RWPE1 (cell line): ENCODE results near the gene MSI1.

Source experiments
- CTCF ChIA-PET: fragments of 350-600 bp; sonication (Branson Sonifier 250); formaldehyde crosslinking; extraction: SDS; loops from one replicate; lab custom pipeline; 2021; lab: Yijun Ruan, JAX
- POLR2A ChIA-PET: fragments of 400-600 bp; formaldehyde crosslinking; extraction: SDS; loops from one replicate; lab custom pipeline; 2020; ENCODE audit warnings: antibody characterized with exemption; ENCODE audit not compliant: low non-redundant PET; lab: Yijun Ruan, JAX
- DNase-seq: peaks from one replicate; pipeline ENCODE4 v3.0.0; 2012; ENCODE audit warnings: low spot score
- H3K27ac ChIP-seq: fragments of 450-650 bp; 2 replicates; pipeline ENCODE4 v1.5.1; 2017
- TF ChIP-seq, protein P1 (sequence below): fragments of 450-650 bp; conservative IDR thresholded peaks from 2 replicates; pipeline ENCODE4 v1.5.1; 2017; ENCODE audit warnings: low read depth, mild to moderate bottlenecking

The MSI1 gene

GRCh38 chr12:120366845-120367232 is 2.1 kb downstream of the MSI1 start:
- H3K27ac ChIP-seq = no peak overlapping the region
- POLR2A ChIA-PET = no interaction called here
- no peak for DNase-seq
- CTCF ChIA-PET = interaction anchor here (0.6 to 1.6 kb wide), 6 partner anchors 8 to 65 kb away, joined by 3 to 8 read pairs (median 4); partner anchors contain the start of gene SIRT4
- TF ChIP-seq, protein P1, sequence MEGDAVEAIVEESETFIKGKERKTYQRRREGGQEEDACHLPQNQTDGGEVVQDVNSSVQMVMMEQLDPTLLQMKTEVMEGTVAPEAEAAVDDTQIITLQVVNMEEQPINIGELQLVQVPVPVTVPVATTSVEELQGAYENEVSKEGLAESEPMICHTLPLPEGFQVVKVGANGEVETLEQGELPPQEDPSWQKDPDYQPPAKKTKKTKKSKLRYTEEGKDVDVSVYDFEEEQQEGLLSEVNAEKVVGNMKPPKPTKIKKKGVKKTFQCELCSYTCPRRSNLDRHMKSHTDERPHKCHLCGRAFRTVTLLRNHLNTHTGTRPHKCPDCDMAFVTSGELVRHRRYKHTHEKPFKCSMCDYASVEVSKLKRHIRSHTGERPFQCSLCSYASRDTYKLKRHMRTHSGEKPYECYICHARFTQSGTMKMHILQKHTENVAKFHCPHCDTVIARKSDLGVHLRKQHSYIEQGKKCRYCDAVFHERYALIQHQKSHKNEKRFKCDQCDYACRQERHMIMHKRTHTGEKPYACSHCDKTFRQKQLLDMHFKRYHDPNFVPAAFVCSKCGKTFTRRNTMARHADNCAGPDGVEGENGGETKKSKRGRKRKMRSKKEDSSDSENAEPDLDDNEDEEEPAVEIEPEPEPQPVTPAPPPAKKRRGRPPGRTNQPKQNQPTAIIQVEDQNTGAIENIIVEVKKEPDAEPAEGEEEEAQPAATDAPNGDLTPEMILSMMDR = no peak

GRCh38 chr12:120366341-120366705 is 2.6 kb downstream of the MSI1 start:
- CTCF ChIA-PET = interaction anchor here (0.9 to 1.5 kb wide), 2 partner anchors 15 to 65 kb away, joined by 5 to 8 read pairs; partner anchors contain the start of gene SIRT4
- no peak for DNase-seq
- POLR2A ChIA-PET = no interaction called here
- TF ChIP-seq, protein P1 = no peak
- H3K27ac ChIP-seq = no peak overlapping the region

- CTCF ChIA-PET = interaction anchor here (0.5 to 1.3 kb wide), 3 partner anchors 13 to 173 kb away, joined by 3 read pairs; no protein-coding TSS in a partner anchor
- DNase-seq = no peak
- POLR2A ChIA-PET = no interaction called here
Measured at GRCh38 chr12:120365675-120366340, 3.2 kb downstream of the MSI1 start.

DNA sequence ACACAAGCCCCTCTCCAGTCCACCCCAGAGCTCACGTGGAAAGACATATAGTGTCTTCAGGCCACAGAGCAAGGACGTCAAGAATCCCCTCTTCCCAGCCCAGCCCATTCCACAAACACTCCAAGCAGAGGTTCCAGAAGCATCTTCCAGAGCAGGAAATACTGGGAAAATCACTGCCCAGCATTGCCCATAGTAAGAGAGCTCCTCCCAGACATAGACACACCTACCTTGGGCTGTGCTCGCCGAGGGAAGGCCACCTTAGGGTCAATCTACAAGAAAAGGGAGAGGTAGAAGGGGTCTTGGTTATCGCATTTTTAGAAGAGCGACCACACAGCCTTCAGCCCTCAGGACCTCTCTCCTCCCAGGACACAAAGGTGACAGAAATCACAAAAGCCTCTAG is 4.5 kb downstream of the MSI1 start:
- DNase-seq = no peak
- no peak overlapping the region for H3K27ac ChIP-seq
- CTCF ChIA-PET = interaction anchor here (0.7 to 1.3 kb wide), 2 partner anchors 19 to 66 kb away, joined by 3 to 4 read pairs; no protein-coding TSS in a partner anchor
- POLR2A ChIA-PET = no interaction called here
- TF ChIP-seq, protein P1 = no peak

More at GRCh38 chr12:120365675-120366340, 3.2 kb downstream of the MSI1 start:
- no peak overlapping the region for H3K27ac ChIP-seq
- TF ChIP-seq, protein P1 = no peak

DNA sequence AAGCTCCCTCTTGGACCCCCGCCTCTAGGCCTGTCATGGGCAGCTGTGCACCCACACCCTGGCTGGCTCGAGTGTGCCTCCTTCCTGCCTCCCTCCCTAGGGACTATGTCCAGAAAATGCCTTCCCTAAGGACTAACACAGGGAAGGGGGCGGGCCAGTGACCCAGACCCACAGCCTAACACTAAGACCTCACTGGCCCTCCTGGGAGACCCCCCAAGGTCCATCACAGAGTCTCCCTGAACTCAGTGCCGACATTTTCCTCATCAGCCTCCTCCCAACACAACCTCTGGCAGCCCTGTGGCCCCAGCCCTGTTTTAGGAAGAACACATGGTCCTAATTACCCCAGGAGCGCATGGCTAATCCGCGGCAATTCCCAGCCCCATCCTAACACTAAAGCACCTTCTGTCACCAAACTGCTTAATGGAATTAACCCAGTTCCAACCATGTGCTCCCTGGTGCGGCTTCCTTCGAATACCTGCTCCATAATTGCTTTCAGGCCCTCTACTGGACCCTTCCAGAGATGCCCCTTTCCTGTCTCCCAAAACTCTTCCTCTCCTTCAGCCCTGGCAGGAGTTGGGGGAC is 5.6 kb downstream of the MSI1 start:
- ChIA-PET CTCF (no interaction called here), POLR2A (no interaction called here)
- no peak for DNase-seq
- TF ChIP-seq, protein P1 = no peak
- H3K27ac ChIP-seq = no peak overlapping the region

- POLR2A ChIA-PET = no interaction called here
- no peak for DNase-seq
- H3K27ac ChIP-seq = no peak overlapping the region
- CTCF ChIA-PET = no interaction called here
- TF ChIP-seq, protein P1 = no peak
Measured at GRCh38 chr12:120362516-120363273, 6.3 kb downstream of the MSI1 start.
